Neural cell (in vitro differentiated cells): ENCODE measurements around the gene SLK. TPM values are rescaled to one million over a fixed set of nuclear protein-coding genes. Genes with fewer than 3 reads are reported as not detected.

Experiments used
- H2AFZ ChIP-seq: fragments of 200-600, 300-800 bp; sonication (generic), shearing (Covaris generic); 2 replicates; pipeline ENCODE4 v1.6.0; 2014; ENCODE audit warnings: low read depth, mild to moderate bottlenecking, antibody characterized with exemption, low read length, moderate library complexity
- H3F3A ChIP-seq: fragments of 200-600 bp; shearing (Covaris generic); 2 replicates; pipeline ENCODE4 v1.6.1; 2016; ENCODE audit warnings: mild to moderate bottlenecking, moderate library complexity, mixed read lengths, antibody characterized with exemption, low read length; ENCODE audit not compliant: insufficient read depth, poor library complexity, severe bottlenecking
- H3K27ac ChIP-seq: fragments of 200-600, 300-800 bp; sonication (generic), shearing (Covaris generic); 2 replicates; pipeline ENCODE4 v1.5.1; 2014; ENCODE audit warnings: mild to moderate bottlenecking, low read length, moderate library complexity
- H3K27me3 ChIP-seq: fragments of 300-800, 200-600 bp; sonication (generic), shearing (Covaris generic); 2 replicates; pipeline ENCODE4 v1.6.0; 2014; ENCODE audit warnings: mild to moderate bottlenecking, low read depth, low read length, moderate library complexity; ENCODE audit not compliant: insufficient read depth
- H3K36me3 ChIP-seq: fragments of 300-800, 200-600 bp; sonication (generic), shearing (Covaris generic); 2 replicates; pipeline ENCODE4 v1.5.1; 2014; ENCODE audit warnings: mild to moderate bottlenecking, antibody characterized with exemption, low read length, moderate library complexity; ENCODE audit not compliant: insufficient read depth
- H3K4me2 ChIP-seq: fragments of 300-800, 200-600 bp; sonication (generic), shearing (Covaris generic); 2 replicates; pipeline ENCODE4 v1.6.0; 2014; ENCODE audit warnings: mild to moderate bottlenecking, low read length
- H3K4me3 ChIP-seq: fragments of 300-800, 200-600 bp; sonication (generic), shearing (Covaris generic); 2 replicates; pipeline ENCODE4 v1.5.1; 2014; ENCODE audit warnings: mild to moderate bottlenecking, low read length, moderate library complexity
- H3K79me2 ChIP-seq: fragments of 200-600 bp; shearing (Covaris generic); replicated peaks from 2 replicates; pipeline ENCODE4 v1.6.0; 2014; ENCODE audit warnings: mild to moderate bottlenecking, low read length, moderate library complexity; ENCODE audit not compliant: insufficient read depth
- H3K9ac ChIP-seq: fragments of 300-800, 200-600 bp; sonication (generic), shearing (Covaris generic); 2 replicates; pipeline ENCODE4 v1.6.1; 2016; ENCODE audit warnings: mild to moderate bottlenecking, low read length, mixed read lengths
- H3K9me2 ChIP-seq: fragments of 200-600 bp; shearing (Covaris generic); 2 replicates; pipeline ENCODE4 v1.6.1; 2016; ENCODE audit warnings: mild to moderate bottlenecking, low read length, mixed read lengths; ENCODE audit not compliant: insufficient read depth
- H3K9me3 ChIP-seq: fragments of 200-600, 300-800 bp; sonication (generic), shearing (Covaris generic); 2 replicates; pipeline ENCODE4 v1.6.1; 2016; ENCODE audit warnings: mild to moderate bottlenecking, mixed run types, low read length, moderate library complexity, mixed read lengths
- H4K20me1 ChIP-seq: fragments of 200-600 bp; shearing (Covaris generic); 2 replicates; pipeline ENCODE4 v1.6.1; 2016; ENCODE audit warnings: mild to moderate bottlenecking, mixed run types; ENCODE audit not compliant: insufficient read depth
- EP300 ChIP-seq: fragments of 450-650 bp; conservative IDR thresholded peaks from 2 replicates; pipeline ENCODE4 v1.6.1; 2014; ENCODE audit warnings: antibody characterized with exemption, mild to moderate bottlenecking, moderate library complexity; ENCODE audit not compliant: poor library complexity, severe bottlenecking
- EZH2 ChIP-seq: fragments of 200-600, 300-800 bp; shearing (Covaris generic), sonication (generic); IDR thresholded peaks from 2 replicates; pipeline ENCODE4 v1.6.1; 2014; ENCODE audit warnings: antibody characterized with exemption, low read length, borderline replicate concordance, mild to moderate bottlenecking; ENCODE audit not compliant: insufficient read depth, poor library complexity, severe bottlenecking
- MXI1 ChIP-seq: fragments of 450-650 bp; conservative IDR thresholded peaks from 2 replicates; pipeline ENCODE4 v1.6.1; 2014; ENCODE audit warnings: antibody characterized with exemption, mild to moderate bottlenecking; ENCODE audit not compliant: poor library complexity, severe bottlenecking
- POLR2AphosphoS5 ChIP-seq: IDR thresholded peaks from 2 replicates; pipeline ENCODE4 v1.6.1; 2012
- RAD21 ChIP-seq: fragments of 450-650 bp; conservative IDR thresholded peaks from 2 replicates; pipeline ENCODE4 v1.6.1; 2014; ENCODE audit warnings: antibody characterized with exemption, mild to moderate bottlenecking, moderate library complexity
- SMC3 ChIP-seq: fragments of 450-650 bp; conservative IDR thresholded peaks from 2 replicates; pipeline ENCODE4 v1.6.1; 2014; ENCODE audit warnings: antibody characterized with exemption, mild to moderate bottlenecking, moderate library complexity; ENCODE audit not compliant: poor library complexity
- TAF1 ChIP-seq: IDR thresholded peaks from 2 replicates; pipeline ENCODE4 v1.6.1; 2012; ENCODE audit warnings: low read depth
- polyA plus RNA-seq: library from polyadenylated mRNA; depleted of rRNA; stranded (reverse); fragments of >200 nt; gene quantifications from 2 replicates; pipeline ENCODE4 v1.2.3, GENCODE V29; 2014
- small RNA-seq, 3 experiments: library from RNA; depleted of rRNA; stranded (forward); fragments of <200 nt; gene quantifications; one replicate each; pipeline ENCODE3, GENCODE V24; 2012
- TF ChIP-seq, protein P1 (sequence below): IDR thresholded peaks from 2 replicates; pipeline ENCODE4 v1.6.1; 2012; ENCODE audit warnings: borderline replicate concordance
- TF ChIP-seq, protein P2 (sequence below): fragments of 450-650 bp; IDR thresholded peaks from 2 replicates; pipeline ENCODE4 v1.5.1; 2014; ENCODE audit warnings: antibody characterized with exemption, mild to moderate bottlenecking, moderate library complexity; ENCODE audit not compliant: poor library complexity, severe bottlenecking

The SLK gene
- polyA plus RNA-seq, 1 donor from 2014 or later: 23.7 TPM

DNA sequence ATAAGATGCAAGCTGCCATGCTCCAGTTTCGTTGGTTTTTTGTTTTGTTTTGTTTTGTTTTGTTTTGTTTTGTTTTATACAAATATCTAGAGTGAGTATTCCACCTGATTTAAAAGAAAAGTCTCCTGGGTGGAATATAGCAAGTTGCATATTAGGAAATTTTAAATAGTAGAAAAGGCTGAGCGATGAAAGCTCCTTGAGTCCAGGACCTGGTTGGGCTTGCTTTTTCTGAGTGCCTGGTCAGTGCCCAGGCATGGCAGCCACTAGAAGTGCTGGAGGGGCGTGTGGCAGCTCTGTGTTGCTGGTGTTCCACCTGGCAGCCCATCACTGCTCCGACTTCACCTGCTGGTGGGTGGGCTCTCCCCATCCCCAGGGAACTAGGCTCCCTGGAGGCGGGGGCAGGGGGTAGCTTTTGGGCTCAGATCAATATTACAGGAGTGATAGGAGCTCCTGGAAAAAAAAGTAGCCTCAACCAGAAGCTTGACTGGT, 110.8 kb downstream of the SLK start:
- no peak overlapping the region for H3K4me3 ChIP-seq

More for the DNA sequence above, 110.8 kb downstream of the SLK start:
- Histone ChIP-seq H2AFZ (no peak overlapping the region), H3K4me2 (no peak overlapping the region), H3K9me2 (no peaks in the 10 kb centered on the region), H3K79me2 (no peaks in the 10 kb centered on the region), H3F3A (no peaks in the 10 kb centered on the region), H4K20me1 (no peaks in the 10 kb centered on the region), H3K9me3 (no peaks in the 10 kb centered on the region), H3K36me3 (no peaks in the 10 kb centered on the region), H3K27ac (no peak overlapping the region), H3K27me3 (no peaks in the 10 kb centered on the region), H3K9ac (no peak overlapping the region)
- TF ChIP-seq, protein P1, sequence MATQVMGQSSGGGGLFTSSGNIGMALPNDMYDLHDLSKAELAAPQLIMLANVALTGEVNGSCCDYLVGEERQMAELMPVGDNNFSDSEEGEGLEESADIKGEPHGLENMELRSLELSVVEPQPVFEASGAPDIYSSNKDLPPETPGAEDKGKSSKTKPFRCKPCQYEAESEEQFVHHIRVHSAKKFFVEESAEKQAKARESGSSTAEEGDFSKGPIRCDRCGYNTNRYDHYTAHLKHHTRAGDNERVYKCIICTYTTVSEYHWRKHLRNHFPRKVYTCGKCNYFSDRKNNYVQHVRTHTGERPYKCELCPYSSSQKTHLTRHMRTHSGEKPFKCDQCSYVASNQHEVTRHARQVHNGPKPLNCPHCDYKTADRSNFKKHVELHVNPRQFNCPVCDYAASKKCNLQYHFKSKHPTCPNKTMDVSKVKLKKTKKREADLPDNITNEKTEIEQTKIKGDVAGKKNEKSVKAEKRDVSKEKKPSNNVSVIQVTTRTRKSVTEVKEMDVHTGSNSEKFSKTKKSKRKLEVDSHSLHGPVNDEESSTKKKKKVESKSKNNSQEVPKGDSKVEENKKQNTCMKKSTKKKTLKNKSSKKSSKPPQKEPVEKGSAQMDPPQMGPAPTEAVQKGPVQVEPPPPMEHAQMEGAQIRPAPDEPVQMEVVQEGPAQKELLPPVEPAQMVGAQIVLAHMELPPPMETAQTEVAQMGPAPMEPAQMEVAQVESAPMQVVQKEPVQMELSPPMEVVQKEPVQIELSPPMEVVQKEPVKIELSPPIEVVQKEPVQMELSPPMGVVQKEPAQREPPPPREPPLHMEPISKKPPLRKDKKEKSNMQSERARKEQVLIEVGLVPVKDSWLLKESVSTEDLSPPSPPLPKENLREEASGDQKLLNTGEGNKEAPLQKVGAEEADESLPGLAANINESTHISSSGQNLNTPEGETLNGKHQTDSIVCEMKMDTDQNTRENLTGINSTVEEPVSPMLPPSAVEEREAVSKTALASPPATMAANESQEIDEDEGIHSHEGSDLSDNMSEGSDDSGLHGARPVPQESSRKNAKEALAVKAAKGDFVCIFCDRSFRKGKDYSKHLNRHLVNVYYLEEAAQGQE: no peak
- TF ChIP-seq SMC3 (no peak), EZH2 (no peak), EP300 (no peak), MXI1 (no peak), TAF1 (no peak), RAD21 (no peak), POLR2AphosphoS5 (no peak)
- TF ChIP-seq, protein P2, sequence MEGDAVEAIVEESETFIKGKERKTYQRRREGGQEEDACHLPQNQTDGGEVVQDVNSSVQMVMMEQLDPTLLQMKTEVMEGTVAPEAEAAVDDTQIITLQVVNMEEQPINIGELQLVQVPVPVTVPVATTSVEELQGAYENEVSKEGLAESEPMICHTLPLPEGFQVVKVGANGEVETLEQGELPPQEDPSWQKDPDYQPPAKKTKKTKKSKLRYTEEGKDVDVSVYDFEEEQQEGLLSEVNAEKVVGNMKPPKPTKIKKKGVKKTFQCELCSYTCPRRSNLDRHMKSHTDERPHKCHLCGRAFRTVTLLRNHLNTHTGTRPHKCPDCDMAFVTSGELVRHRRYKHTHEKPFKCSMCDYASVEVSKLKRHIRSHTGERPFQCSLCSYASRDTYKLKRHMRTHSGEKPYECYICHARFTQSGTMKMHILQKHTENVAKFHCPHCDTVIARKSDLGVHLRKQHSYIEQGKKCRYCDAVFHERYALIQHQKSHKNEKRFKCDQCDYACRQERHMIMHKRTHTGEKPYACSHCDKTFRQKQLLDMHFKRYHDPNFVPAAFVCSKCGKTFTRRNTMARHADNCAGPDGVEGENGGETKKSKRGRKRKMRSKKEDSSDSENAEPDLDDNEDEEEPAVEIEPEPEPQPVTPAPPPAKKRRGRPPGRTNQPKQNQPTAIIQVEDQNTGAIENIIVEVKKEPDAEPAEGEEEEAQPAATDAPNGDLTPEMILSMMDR: no peak

Small RNA genes within 50 kb of the gene (small RNA-seq; reads per million reads assigned to genes)
- 0 reads per million in 3 experiments for gene RN7SL524P

Other genes with a start within 250 kb of the SLK start
- gene SH3PXD2A, start 111.6 kb upstream of the SLK start, polyA plus RNA-seq: 5.2 and 8.0 TPM in 2 replicates
- 8.4 and 9.4 TPM in 2 replicates for gene STN1, start 49.0 kb upstream of the SLK start, polyA plus RNA-seq
- not detected in 2 replicates for gene COL17A1, start 118.7 kb downstream of the SLK start, polyA plus RNA-seq
- gene SFR1, start 155.0 kb downstream of the SLK start, polyA plus RNA-seq: 2.3 and 5.0 TPM in 2 replicates